ENCODE data around the gene RPS4Y1.
"Not testable (repeated sequence)": the region's sequence is repeated elsewhere in the genome, so short reads cannot be mapped to it uniquely, and the experiment has no call there.

Gene RPS4Y1

DNA sequence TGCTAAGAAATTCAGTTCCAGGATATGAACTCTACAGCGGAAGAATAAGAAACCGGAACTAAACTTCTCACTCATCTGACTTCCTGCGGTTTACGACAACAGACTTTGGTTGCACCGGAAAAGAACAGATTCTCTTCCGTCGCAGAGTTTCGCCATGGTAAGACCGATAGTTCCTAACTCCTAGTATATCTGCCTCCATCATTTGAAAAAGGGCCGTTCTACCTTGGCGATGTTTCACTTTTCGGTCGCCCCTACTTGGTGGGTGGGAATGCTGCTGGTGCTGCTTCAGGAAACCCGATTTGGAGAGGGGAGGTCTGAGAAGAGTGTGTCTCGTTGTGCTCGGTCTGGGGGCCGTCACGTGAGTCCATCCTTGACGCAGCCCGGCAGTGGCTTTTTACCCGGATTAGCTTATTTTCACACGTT, at the start of gene RPS4Y1:
RPS4Y1 (plus strand) TSS at position 132 of the 423 bp plus-strand sequence; CDS start at position 155, 23 bp downstream.
- peak in 1 of 2 donors; percentile 10 for DNase-seq (ENCODE audit: low read depth in 2 of 2)

- DNase-seq (ENCODE audit: low read depth in 2 of 2): no peak
Measured at GRCh38 chrY:2796977-2797523, 44.4 kb upstream of the RPS4Y1 start.

- no peak for DNase-seq (ENCODE audit: low read depth in 2 of 2)
Measured at GRCh38 chrY:2797991-2798390, 43.4 kb upstream of the RPS4Y1 start.

DNA sequence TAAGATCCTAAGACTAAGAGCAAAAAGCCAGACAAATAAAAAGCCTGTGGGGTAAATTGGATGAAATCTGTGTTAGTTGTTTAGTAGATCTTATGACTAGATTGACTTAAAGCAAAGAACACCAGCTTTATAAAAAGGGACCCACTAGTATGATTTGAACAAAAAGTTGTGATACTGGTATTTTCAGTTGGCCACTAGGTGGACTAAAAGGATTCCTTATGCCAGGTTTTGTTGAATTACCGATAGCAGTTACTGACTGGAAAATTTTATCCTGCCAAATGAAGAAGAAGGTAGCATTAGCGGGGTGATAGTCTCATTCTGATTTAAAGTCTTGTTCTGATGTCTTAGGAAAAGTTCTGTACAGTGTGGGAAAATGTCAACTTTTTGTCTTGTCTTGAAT, 41.2 kb upstream of the RPS4Y1 start:
- no peak for DNase-seq (ENCODE audit: low read depth in 2 of 2)

- not testable (repeated sequence) for DNase-seq (ENCODE audit: low read depth in 2 of 2)
Measured at GRCh38 chrY:2817146-2817896, 24.1 kb upstream of the RPS4Y1 start.

DNA sequence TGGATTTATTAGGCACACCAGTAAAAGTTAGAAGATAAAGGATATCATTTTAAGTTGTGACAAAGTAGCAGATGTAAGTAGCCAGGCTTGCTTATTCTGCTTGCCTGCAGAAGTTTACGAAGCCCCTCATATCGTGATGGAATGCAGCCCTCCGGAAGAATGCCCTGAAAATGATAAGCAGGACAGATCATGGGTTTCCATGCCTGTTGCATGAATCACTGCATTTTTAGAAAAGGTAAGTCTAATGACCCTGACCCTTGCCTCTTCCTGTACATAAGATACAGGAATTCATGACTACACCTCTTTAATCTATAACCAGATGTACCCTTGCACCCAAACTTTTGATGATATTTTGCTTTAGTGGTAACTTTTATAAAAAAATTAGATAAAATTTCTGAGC, 16.9 kb upstream of the RPS4Y1 start:
- DNase-seq (ENCODE audit: low read depth in 2 of 2): no peak

GRCh38 chrY:2828497-2828896, 12.9 kb upstream of the RPS4Y1 start:
- DNase-seq (ENCODE audit: low read depth in 2 of 2): no peak

DNA sequence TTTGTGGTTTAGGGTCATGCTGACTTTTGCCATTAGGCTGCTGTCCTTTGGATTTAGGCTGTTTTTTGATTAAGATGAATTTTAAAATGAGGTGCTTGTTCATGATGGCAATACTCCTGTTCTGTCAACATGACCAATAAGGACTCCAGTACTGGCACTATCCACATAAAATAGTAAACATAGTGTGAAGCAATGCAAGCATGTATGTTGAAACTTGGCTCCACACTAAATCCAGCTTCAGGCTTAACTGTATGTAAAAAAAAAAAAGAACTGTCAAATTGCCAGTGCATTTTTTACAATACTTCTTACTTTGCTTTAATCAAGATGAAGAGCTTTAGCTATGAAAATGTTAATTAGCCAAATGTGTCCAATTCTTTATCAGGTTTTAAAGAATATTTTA, 6.2 kb upstream of the RPS4Y1 start:
- DNase-seq (ENCODE audit: low read depth in 2 of 2): no peak

DNA sequence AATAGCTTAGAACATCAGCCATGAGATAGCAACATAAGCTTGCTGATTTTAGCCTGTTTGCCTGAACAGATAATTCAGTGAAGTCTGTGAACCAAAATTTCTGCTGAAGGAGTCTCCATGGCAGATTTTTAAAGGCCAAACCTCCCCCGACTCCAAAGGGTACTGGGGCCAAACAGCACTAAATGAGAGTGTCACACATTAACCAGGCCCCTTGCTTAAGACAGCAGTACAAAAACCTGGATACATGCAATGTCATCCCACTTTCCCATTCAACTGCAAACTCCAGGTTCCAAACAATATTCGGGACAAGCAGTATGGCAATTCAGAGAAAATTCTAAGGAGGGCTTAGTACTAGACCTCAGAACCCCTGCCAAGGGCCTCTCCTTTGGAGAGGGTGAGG, 4.3 kb upstream of the RPS4Y1 start:
- no peak for DNase-seq (ENCODE audit: low read depth in 2 of 2)

GRCh38 chrY:2837932-2838331, 3.5 kb upstream of the RPS4Y1 start:
- no peak for DNase-seq (ENCODE audit: low read depth in 2 of 2)

- no peak for DNase-seq (ENCODE audit: low read depth in 2 of 2)
Measured at GRCh38 chrY:2846791-2847190, 5.4 kb downstream of the RPS4Y1 start.

DNA sequence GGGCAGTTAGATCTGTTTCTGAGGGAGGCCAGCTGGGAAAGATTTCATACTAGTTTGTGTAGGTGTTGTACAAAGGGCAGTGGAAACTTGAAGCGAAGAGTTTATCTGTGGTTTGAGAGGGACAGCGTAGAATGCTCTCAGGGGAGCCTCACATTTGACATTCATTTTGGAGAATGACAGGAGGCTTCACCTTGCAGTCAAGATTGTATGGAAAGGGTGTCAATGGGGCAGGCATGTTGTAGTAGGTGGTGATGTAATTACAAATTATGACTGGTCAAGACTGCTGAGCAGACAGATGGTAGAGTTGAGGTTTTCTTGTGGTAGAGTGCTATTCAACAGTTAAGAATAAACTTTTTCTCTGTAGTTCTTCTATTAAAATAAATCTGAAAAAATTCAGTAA, 7.0 kb downstream of the RPS4Y1 start:
- no peak for DNase-seq (ENCODE audit: low read depth in 2 of 2)

GRCh38 chrY:2849368-2849767, 8.0 kb downstream of the RPS4Y1 start:
- DNase-seq (ENCODE audit: low read depth in 2 of 2): no peak

- DNase-seq (ENCODE audit: low read depth in 2 of 2): no peak
Measured at GRCh38 chrY:2854145-2854774, 12.9 kb downstream of the RPS4Y1 start.

GRCh38 chrY:2857068-2857467, 15.7 kb downstream of the RPS4Y1 start:
- no peak for DNase-seq (ENCODE audit: low read depth in 2 of 2)

- no peak for DNase-seq (ENCODE audit: low read depth in 2 of 2)
Measured at GRCh38 chrY:2857686-2858085, 16.3 kb downstream of the RPS4Y1 start.

- no peak for DNase-seq (ENCODE audit: low read depth in 2 of 2)
Measured at GRCh38 chrY:2859782-2860181, 18.4 kb downstream of the RPS4Y1 start.

DNA sequence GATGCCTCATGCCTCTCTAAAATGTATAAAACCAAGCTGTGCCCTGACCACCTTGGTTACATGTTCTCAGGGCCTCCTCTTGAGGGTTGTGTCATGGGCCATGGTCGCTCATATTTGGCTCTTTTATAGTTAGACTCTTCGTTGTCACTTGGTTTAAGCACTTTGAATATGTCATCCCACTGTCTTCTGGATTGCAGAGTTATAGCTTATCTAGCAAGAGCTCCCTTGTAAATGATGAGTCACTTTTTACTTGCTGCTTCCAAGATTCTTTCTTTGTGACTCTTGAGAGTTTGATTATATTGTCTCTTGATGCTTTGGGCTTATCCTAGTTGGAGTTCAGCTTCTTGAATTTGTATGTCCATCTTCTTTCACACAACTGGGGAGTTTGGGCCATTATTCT, 19.1 kb downstream of the RPS4Y1 start:
- no peak for DNase-seq (ENCODE audit: low read depth in 2 of 2)

GRCh38 chrY:2866581-2866980, 25.2 kb downstream of the RPS4Y1 start:
- no peak for DNase-seq (ENCODE audit: low read depth in 2 of 2)

GRCh38 chrY:2867469-2867868, 26.1 kb downstream of the RPS4Y1 start:
- no peak for DNase-seq (ENCODE audit: low read depth in 2 of 2)

DNA sequence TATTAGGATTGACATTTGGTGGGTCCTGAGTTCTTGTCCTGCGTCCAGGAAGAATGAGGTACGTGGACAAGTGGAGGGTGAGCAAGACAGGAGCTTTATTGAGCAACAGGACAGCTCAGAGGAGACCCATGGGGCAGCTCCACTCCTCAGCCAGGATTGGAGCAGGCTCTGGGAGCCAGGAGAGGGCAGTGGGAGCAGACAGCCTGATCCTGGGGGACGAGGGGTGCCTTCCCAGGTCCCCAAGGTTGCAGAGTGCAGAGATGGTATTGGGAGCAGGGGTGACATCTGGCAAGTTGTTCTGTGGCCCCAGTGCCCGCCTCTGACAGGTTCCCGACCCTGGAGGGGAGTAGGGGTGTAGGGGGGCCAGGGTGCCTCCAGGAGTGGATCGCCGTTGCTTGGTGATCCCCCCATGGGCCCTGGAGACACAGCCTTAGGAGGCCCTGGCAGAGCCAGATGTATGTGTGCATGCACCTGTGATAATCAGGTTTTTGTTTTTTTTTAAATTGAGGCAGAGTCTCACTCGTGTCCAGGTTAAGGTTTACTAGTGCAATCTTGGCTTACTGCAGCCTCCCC, 26.7 kb downstream of the RPS4Y1 start:
- no peak for DNase-seq (ENCODE audit: low read depth in 2 of 2)

- DNase-seq (ENCODE audit: low read depth in 2 of 2): not testable (repeated sequence)
Measured at GRCh38 chrY:2872234-2872633, 30.8 kb downstream of the RPS4Y1 start.

- no peak for DNase-seq (ENCODE audit: low read depth in 2 of 2)
Measured at GRCh38 chrY:2874211-2874610, 32.8 kb downstream of the RPS4Y1 start.

Data from stimulated activated CD4-positive, alpha-beta T cell treated with anti-CD3 and anti-CD28 coated beads, Interleukin-1b, Interleukin-23, amount 100 ng/mL, for 1 hour (primary cell).